Testis (tissue), 2 donors: Measurements from ENCODE around the gene PABPC1L.

ENCODE experiments used
- CTCF ChIP-seq, 3 experiments: fragments of 450-650 bp in 2 of 3; fragments of 200-600 bp in 1 of 3; sonication (generic) in 1 of 3; IDR thresholded peaks; one replicate each; pipeline ENCODE4 v1.5.1; 2016 to 2019; ENCODE audit warnings: antibody characterized with exemption in 3 of 3, mild to moderate bottlenecking in 2 of 3, moderate library complexity in 1 of 3
- POLR2A ChIP-seq: fragments of 450-650 bp; IDR thresholded peaks from one replicate; pipeline ENCODE4 v1.6.1; 2017; ENCODE audit warnings: antibody characterized with exemption, mild to moderate bottlenecking, moderate library complexity

- no peak for TF ChIP-seq CTCF (IDR thresholded peaks at IDR 0.05)
- TF ChIP-seq POLR2A = no peak
Observed at GRCh38 chr20:44979090-44979621, 69.3 kb downstream of the PABPC1L start.
